Measurements from ENCODE around the gene TTLL5.

TTLL5 gene

DNA sequence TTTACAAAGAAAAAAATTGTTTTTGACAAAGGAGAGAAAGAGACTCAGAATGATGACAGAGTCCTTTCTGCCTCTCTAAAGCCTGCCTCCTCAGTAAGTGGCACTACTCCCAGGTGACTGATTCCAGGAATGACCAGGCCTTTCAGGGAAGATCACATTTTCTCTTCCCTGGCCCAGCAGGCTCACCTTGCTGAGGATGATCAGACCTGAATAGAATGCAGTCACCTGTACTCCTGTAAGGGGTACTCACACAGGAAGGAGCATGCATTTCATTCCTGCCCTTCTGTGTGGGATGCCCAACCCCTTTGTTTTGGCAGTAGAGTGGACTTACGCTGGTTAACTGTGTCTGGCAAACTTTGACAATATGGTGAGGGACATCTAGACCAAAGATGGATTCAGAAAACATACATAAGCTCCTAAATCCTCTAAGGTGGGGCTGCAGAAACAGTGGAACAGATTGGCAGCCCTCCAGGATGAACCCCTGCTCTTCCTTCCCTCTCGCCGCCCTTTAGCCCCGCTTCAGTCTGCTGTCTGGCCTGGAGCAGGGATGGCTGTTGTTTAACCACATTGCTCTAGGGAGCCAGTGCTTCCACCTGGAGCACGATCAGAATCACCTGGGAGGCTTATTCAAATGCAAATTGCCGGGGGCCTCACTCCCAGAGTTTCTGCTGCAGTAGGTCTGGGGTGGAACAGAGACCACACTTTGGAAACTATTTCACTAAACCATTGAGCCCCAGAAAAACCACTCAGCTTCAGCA, 30.2 kb upstream of the TTLL5 start:
- Histone ChIP-seq H3K27ac (ENCODE audit: low read length) (peak overlapping the region; percentile 53), H3K4me3 (ENCODE audit: low read length) (peak overlapping the region; percentile 37), H3K36me3 (ENCODE audit: control insufficient read depth, low read depth, low read length) (no peaks in the 10 kb centered on the region), H3K9me3 (ENCODE audit: control insufficient read depth, low read depth, low read length) (no peaks in the 10 kb centered on the region), H3K4me1 (ENCODE audit: control insufficient read depth, low read depth, low read length) (peaks cover 33% of the 10 kb centered on the region), H3K9ac (ENCODE audit: low read length) (peak overlapping the region; percentile 46), H3K27me3 (ENCODE audit: control insufficient read depth, insufficient read depth, low read length) (no peaks in the 10 kb centered on the region)

GRCh38 chr14:75631453-75631831, 29.6 kb upstream of the TTLL5 start:
- no peaks in the 10 kb centered on the region for H3K9me3 ChIP-seq (ENCODE audit: control insufficient read depth, low read depth, low read length)
- H3K27me3 ChIP-seq (ENCODE audit: control insufficient read depth, insufficient read depth, low read length), result no peaks in the 10 kb centered on the region
- peaks cover 33% of the 10 kb centered on the region for H3K4me1 ChIP-seq (ENCODE audit: control insufficient read depth, low read depth, low read length)
- peak overlapping the region; percentile 53 for H3K27ac ChIP-seq (ENCODE audit: low read length)
- no peaks in the 10 kb centered on the region for H3K36me3 ChIP-seq (ENCODE audit: control insufficient read depth, low read depth, low read length)
- H3K9ac ChIP-seq (ENCODE audit: low read length), result peak overlapping the region; percentile 46
- H3K4me3 ChIP-seq (ENCODE audit: low read length), result peak overlapping the region; percentile 37

DNA sequence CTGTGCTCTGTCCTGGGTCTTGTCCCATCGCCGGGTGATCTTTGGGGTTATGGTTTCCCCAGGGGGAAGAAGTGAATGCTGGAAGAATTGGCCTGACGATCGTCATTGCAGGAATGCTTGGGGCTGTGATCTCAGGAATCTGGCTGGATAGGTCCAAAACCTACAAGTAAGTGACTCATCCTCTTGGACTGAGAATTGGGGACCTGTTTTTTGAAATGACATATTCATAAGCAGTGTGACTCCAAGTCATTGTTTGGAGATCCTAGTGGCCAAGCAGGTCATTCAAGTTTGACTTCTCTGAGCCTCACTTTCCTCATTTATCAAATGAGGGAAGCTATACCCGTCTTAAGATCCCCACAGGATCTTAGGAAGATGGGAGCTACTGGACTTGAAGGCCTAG, 26.2 kb upstream of the TTLL5 start:
- no peaks in the 10 kb centered on the region for H3K36me3 ChIP-seq (ENCODE audit: control insufficient read depth, low read depth, low read length)
- no peak overlapping the region for H3K4me3 ChIP-seq (ENCODE audit: low read length)
- H3K9me3 ChIP-seq (ENCODE audit: control insufficient read depth, low read depth, low read length), result no peaks in the 10 kb centered on the region
- H3K27ac ChIP-seq (ENCODE audit: low read length), result no peak overlapping the region
- H3K9ac ChIP-seq (ENCODE audit: low read length), result no peak overlapping the region
- peaks cover 30% of the 10 kb centered on the region for H3K4me1 ChIP-seq (ENCODE audit: control insufficient read depth, low read depth, low read length)
- no peaks in the 10 kb centered on the region for H3K27me3 ChIP-seq (ENCODE audit: control insufficient read depth, insufficient read depth, low read length)

- H3K4me1 ChIP-seq (ENCODE audit: control insufficient read depth, low read depth, low read length), result peaks cover 17% of the 10 kb centered on the region
- H3K4me3 ChIP-seq (ENCODE audit: low read length), result no peak overlapping the region
- no peaks in the 10 kb centered on the region for H3K27me3 ChIP-seq (ENCODE audit: control insufficient read depth, insufficient read depth, low read length)
Observed at GRCh38 chr14:75636100-75636692, 24.9 kb upstream of the TTLL5 start.

DNA sequence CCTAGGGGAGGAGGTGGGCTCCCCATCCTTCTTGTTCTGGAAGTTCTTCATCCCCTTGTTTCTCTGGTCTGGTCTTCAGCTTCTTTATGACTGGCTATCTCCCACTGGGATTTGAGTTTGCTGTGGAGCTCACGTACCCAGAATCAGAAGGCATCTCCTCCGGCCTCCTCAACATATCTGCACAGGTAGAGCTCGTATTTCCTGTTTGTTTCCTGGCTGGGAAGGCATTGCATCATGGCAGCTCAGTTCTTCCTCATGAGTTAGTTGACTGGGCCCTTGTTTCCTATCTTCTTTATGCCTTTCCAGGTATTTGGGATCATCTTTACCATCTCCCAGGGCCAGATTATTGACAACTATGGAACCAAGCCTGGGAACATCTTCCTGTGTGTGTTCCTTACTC, 20.2 kb upstream of the TTLL5 start:
- Histone ChIP-seq H3K27ac (ENCODE audit: low read length) (no peak overlapping the region), H3K4me1 (ENCODE audit: control insufficient read depth, low read depth, low read length) (no peaks in the 10 kb centered on the region), H3K9me3 (ENCODE audit: control insufficient read depth, low read depth, low read length) (no peaks in the 10 kb centered on the region), H3K36me3 (ENCODE audit: control insufficient read depth, low read depth, low read length) (no peaks in the 10 kb centered on the region), H3K27me3 (ENCODE audit: control insufficient read depth, insufficient read depth, low read length) (no peaks in the 10 kb centered on the region), H3K9ac (ENCODE audit: low read length) (no peak overlapping the region), H3K4me3 (ENCODE audit: low read length) (no peak overlapping the region)

More at GRCh38 chr14:75636100-75636692, 24.9 kb upstream of the TTLL5 start:
- Histone ChIP-seq H3K9ac (ENCODE audit: low read length) (no peak overlapping the region), H3K27ac (ENCODE audit: low read length) (no peak overlapping the region), H3K9me3 (ENCODE audit: control insufficient read depth, low read depth, low read length) (no peaks in the 10 kb centered on the region), H3K36me3 (ENCODE audit: control insufficient read depth, low read depth, low read length) (no peaks in the 10 kb centered on the region)

- Histone ChIP-seq H3K27me3 (ENCODE audit: control insufficient read depth, insufficient read depth, low read length) (no peaks in the 10 kb centered on the region), H3K4me1 (ENCODE audit: control insufficient read depth, low read depth, low read length) (no peaks in the 10 kb centered on the region), H3K27ac (ENCODE audit: low read length) (no peak overlapping the region), H3K4me3 (ENCODE audit: low read length) (no peak overlapping the region), H3K9me3 (ENCODE audit: control insufficient read depth, low read depth, low read length) (no peaks in the 10 kb centered on the region), H3K9ac (ENCODE audit: low read length) (no peak overlapping the region), H3K36me3 (ENCODE audit: control insufficient read depth, low read depth, low read length) (peaks cover 5% of the 10 kb centered on the region)
Observed at GRCh38 chr14:75643985-75644384, 17.1 kb upstream of the TTLL5 start.

- Histone ChIP-seq H3K4me3 (ENCODE audit: low read length) (no peak overlapping the region), H3K27me3 (ENCODE audit: control insufficient read depth, insufficient read depth, low read length) (no peaks in the 10 kb centered on the region), H3K9me3 (ENCODE audit: control insufficient read depth, low read depth, low read length) (no peaks in the 10 kb centered on the region), H3K4me1 (ENCODE audit: control insufficient read depth, low read depth, low read length) (no peaks in the 10 kb centered on the region), H3K9ac (ENCODE audit: low read length) (no peak overlapping the region), H3K27ac (ENCODE audit: low read length) (no peak overlapping the region), H3K36me3 (ENCODE audit: control insufficient read depth, low read depth, low read length) (peaks cover 15% of the 10 kb centered on the region)
Observed at GRCh38 chr14:75645056-75645455, 16.0 kb upstream of the TTLL5 start.

GRCh38 chr14:75646762-75647161, 14.3 kb upstream of the TTLL5 start:
- no peaks in the 10 kb centered on the region for H3K4me1 ChIP-seq (ENCODE audit: control insufficient read depth, low read depth, low read length)
- no peak overlapping the region for H3K4me3 ChIP-seq (ENCODE audit: low read length)
- H3K36me3 ChIP-seq (ENCODE audit: control insufficient read depth, low read depth, low read length), result peaks cover 32% of the 10 kb centered on the region
- no peaks in the 10 kb centered on the region for H3K9me3 ChIP-seq (ENCODE audit: control insufficient read depth, low read depth, low read length)
- no peaks in the 10 kb centered on the region for H3K27me3 ChIP-seq (ENCODE audit: control insufficient read depth, insufficient read depth, low read length)
- no peak overlapping the region for H3K9ac ChIP-seq (ENCODE audit: low read length)
- H3K27ac ChIP-seq (ENCODE audit: low read length), result no peak overlapping the region

- Histone ChIP-seq H3K9me3 (ENCODE audit: control insufficient read depth, low read depth, low read length) (no peaks in the 10 kb centered on the region), H3K4me1 (ENCODE audit: control insufficient read depth, low read depth, low read length) (no peaks in the 10 kb centered on the region), H3K27ac (ENCODE audit: low read length) (no peak overlapping the region), H3K36me3 (ENCODE audit: control insufficient read depth, low read depth, low read length) (peaks cover 37% of the 10 kb centered on the region), H3K27me3 (ENCODE audit: control insufficient read depth, insufficient read depth, low read length) (no peaks in the 10 kb centered on the region), H3K4me3 (ENCODE audit: low read length) (no peak overlapping the region), H3K9ac (ENCODE audit: low read length) (no peak overlapping the region)
Observed at GRCh38 chr14:75647640-75648039, 13.4 kb upstream of the TTLL5 start.

DNA sequence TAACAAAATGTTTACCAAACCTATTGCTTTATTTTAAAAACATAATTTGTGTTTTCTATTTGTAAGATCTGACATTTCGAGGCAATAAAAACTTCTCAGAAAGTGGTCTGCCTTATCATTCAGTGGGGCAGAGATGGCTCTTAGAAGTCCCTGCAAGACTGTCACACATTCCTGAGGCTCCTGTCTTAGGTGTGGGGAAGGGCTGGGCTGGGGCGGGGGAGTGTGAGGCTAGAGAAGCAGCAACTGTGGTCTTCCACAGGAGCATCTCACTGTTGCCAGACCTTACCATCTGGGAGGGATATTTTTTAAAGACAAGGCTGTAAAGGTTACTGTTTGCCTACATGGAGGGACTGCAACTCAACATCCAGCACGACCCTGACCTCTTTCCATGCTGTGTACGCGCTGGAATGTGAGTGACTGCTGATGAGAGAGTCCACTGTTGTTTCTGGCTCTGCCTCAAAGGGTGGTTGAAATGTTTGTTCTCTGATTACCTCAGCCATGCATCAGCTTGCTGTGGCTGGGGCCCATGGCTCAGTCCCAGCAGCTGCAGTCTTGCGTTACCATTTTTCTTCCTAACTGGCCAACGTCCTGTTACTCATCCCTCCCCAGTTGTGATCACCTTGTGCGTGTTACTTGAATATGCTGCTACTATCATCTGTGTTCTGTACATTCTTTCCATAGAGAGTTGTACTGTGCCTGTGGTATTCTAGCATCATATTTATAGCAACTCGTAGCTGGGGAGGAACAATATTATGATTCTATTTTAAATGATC, 12.8 kb upstream of the TTLL5 start:
- Histone ChIP-seq H3K4me3 (ENCODE audit: low read length) (no peak overlapping the region), H3K27me3 (ENCODE audit: control insufficient read depth, insufficient read depth, low read length) (no peaks in the 10 kb centered on the region), H3K9me3 (ENCODE audit: control insufficient read depth, low read depth, low read length) (no peaks in the 10 kb centered on the region), H3K4me1 (ENCODE audit: control insufficient read depth, low read depth, low read length) (no peaks in the 10 kb centered on the region), H3K27ac (ENCODE audit: low read length) (no peak overlapping the region), H3K9ac (ENCODE audit: low read length) (no peak overlapping the region), H3K36me3 (ENCODE audit: control insufficient read depth, low read depth, low read length) (peaks cover 37% of the 10 kb centered on the region)

DNA sequence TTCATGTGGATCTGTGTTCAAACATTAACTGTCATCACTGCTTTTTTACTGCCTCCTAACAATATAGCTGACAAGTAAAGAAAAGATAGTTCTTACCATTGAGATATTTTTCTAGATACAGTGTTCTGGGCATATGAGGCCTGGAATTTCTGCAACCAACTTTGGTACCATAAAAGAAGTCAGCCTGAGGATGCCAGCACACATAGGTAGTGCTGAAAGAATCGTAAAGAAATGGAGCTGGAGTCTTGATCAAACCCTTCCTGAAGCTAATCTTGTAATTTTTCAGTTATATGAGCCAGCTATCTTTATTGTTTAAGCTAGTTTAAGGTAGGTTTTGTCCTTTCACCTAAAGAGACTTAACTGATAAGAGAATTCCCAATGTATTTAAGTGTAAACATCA, 11.7 kb upstream of the TTLL5 start:
- Histone ChIP-seq H3K27ac (ENCODE audit: low read length) (no peak overlapping the region), H3K4me1 (ENCODE audit: control insufficient read depth, low read depth, low read length) (no peaks in the 10 kb centered on the region), H3K36me3 (ENCODE audit: control insufficient read depth, low read depth, low read length) (peaks cover 45% of the 10 kb centered on the region), H3K4me3 (ENCODE audit: low read length) (no peak overlapping the region), H3K9ac (ENCODE audit: low read length) (no peak overlapping the region), H3K27me3 (ENCODE audit: control insufficient read depth, insufficient read depth, low read length) (no peaks in the 10 kb centered on the region), H3K9me3 (ENCODE audit: control insufficient read depth, low read depth, low read length) (no peaks in the 10 kb centered on the region)

Data from iPS-18a (cell line).